Endothelial cell of umbilical vein (primary cell): ENCODE measurements around the gene HTR3A. TPM values are rescaled to one million over a fixed set of nuclear protein-coding genes. Genes with fewer than 3 reads are reported as not detected.

Source experiments
- BruUV-seq: library from RNA; stranded (reverse); fragments of 400-500 nt; replicated peaks from 2 replicates; lab custom pipeline; 2021; lab: Mats Ljungman, UMichigan
- CTCF ChIA-PET: fragments of 300-600, 350-600 bp; sonication (Branson Sonifier 250); formaldehyde crosslinking; loops from one replicate; lab custom pipeline; 2021; ENCODE audit warnings: antibody characterized with exemption, inconsistent platforms; lab: Charles Lee
- POLR2A ChIA-PET: fragments of 300-600, 350-600 bp; sonication (Branson Sonifier 250); formaldehyde crosslinking; loops from one replicate; lab custom pipeline; 2021; ENCODE audit warnings: antibody characterized with exemption, inconsistent platforms; lab: Charles Lee
- DNase-seq: peaks from one replicate; pipeline ENCODE4 v3.0.0-alpha.2; 2011; ENCODE audit warnings: low read depth, low spot score
- FAIRE-seq: peaks from 2 replicates; lab custom pipeline; 2011; peaks lifted over from hg19 to GRCh38; lab: Jason Lieb, UNC
- H2AFZ ChIP-seq: 2 replicates; pipeline ENCODE4 v1.6.0; 2012; ENCODE audit warnings: low read depth, low read length, control low read depth, inconsistent platforms
- H3K27ac ChIP-seq: 2 replicates; pipeline ENCODE4 v1.5.1; 2011; ENCODE audit warnings: low read depth, mild to moderate bottlenecking, control low read depth, low read length, moderate library complexity; ENCODE audit not compliant: insufficient read depth
- H3K27me3 ChIP-seq, 2 experiments: 2 replicates each; pipeline versions ENCODE4 v1.6.0 to v1.6.1; 2011; ENCODE audit warnings: low read length in 2 of 2, mixed read lengths in 1 of 2; ENCODE audit not compliant: control insufficient read depth in 2 of 2, insufficient read depth in 2 of 2
- H3K36me3 ChIP-seq, 2 experiments: 2 replicates in 1 of 2; 3 replicates in 1 of 2; pipeline ENCODE4 v1.5.1; 2011; ENCODE audit warnings: low read length in 2 of 2, mild to moderate bottlenecking in 1 of 2, moderate library complexity in 1 of 2; ENCODE audit not compliant: control insufficient read depth in 2 of 2, insufficient read depth in 2 of 2; ENCODE audit errors: extremely low read depth in 1 of 2
- H3K4me1 ChIP-seq: 3 replicates; pipeline ENCODE4 v1.5.1; 2011; ENCODE audit warnings: mild to moderate bottlenecking, low read length; ENCODE audit not compliant: control insufficient read depth, insufficient read depth; ENCODE audit errors: extremely low read depth
- H3K4me2 ChIP-seq: 2 replicates; pipeline ENCODE4 v1.6.1; 2011; ENCODE audit warnings: low read length, control low read depth, mixed read lengths; ENCODE audit not compliant: insufficient read depth
- H3K4me3 ChIP-seq, 3 experiments: fragments of 200-600 bp in 1 of 3; sonication (generic), shearing (Covaris generic) in 1 of 3; replicated peaks in 1 of 3; 2 replicates each; pipeline ENCODE4 v1.5.1; 2011 to 2016; ENCODE audit warnings: control low read depth in 3 of 3, low read length in 3 of 3, mild to moderate bottlenecking in 2 of 3, inconsistent platforms in 1 of 3, low read depth in 1 of 3, moderate library complexity in 1 of 3; ENCODE audit not compliant: insufficient read depth in 1 of 3
- H3K79me2 ChIP-seq: 2 replicates; pipeline ENCODE4 v1.6.0; 2012; ENCODE audit warnings: low read length, inconsistent platforms; ENCODE audit not compliant: control insufficient read depth, insufficient read depth
- H3K9ac ChIP-seq: replicated peaks from 2 replicates; pipeline ENCODE3; 2011; ENCODE audit warnings: low read length, control low read depth; ENCODE audit not compliant: insufficient read depth; ENCODE audit errors: extremely low read depth
- H3K9me1 ChIP-seq: replicated peaks from 3 replicates; pipeline ENCODE4 v1.6.0; 2011; ENCODE audit warnings: mild to moderate bottlenecking, low read length; ENCODE audit not compliant: control insufficient read depth, insufficient read depth; ENCODE audit errors: extremely low read depth
- H3K9me3 ChIP-seq: replicated peaks from 2 replicates; pipeline ENCODE4 v1.5.1; 2012; ENCODE audit warnings: low read length, inconsistent platforms; ENCODE audit not compliant: control insufficient read depth, insufficient read depth
- H4K20me1 ChIP-seq: replicated peaks from 2 replicates; pipeline ENCODE3; 2011; ENCODE audit warnings: mild to moderate bottlenecking, low read length; ENCODE audit not compliant: control insufficient read depth, insufficient read depth; ENCODE audit errors: extremely low read depth
- CTCF ChIP-seq, 2 donors: IDR thresholded peaks; 1 replicate in 1 of 2; 2 replicates in 1 of 2; pipeline ENCODE4 v1.5.1; 2011; ENCODE audit warnings: low read length in 2 of 2, mild to moderate bottlenecking in 2 of 2, moderate library complexity in 2 of 2, control low read depth in 1 of 2, inconsistent platforms in 1 of 2, low read depth in 1 of 2; ENCODE audit not compliant: insufficient read depth in 1 of 2; ENCODE audit errors: extremely low read depth in 1 of 2
- EZH2 ChIP-seq: IDR thresholded peaks from 2 replicates; pipeline ENCODE4 v1.6.1; 2012; ENCODE audit warnings: borderline replicate concordance, low read depth, mild to moderate bottlenecking, moderate library complexity, low read length, inconsistent platforms; ENCODE audit not compliant: severe bottlenecking
- FOS ChIP-seq: IDR thresholded peaks from 2 replicates; pipeline ENCODE4 v1.6.1; 2011; ENCODE audit warnings: mild to moderate bottlenecking, low read length, moderate library complexity, borderline replicate concordance; ENCODE audit not compliant: insufficient read depth
- GATA2 ChIP-seq: IDR thresholded peaks from 2 replicates; pipeline ENCODE4 v1.7.0; 2011; ENCODE audit warnings: low read depth, mild to moderate bottlenecking, moderate library complexity, mixed read lengths, low read length; ENCODE audit not compliant: insufficient read length, insufficient read depth
- JUN ChIP-seq: IDR thresholded peaks from 2 replicates; pipeline ENCODE4 v1.6.1; 2011; ENCODE audit warnings: borderline replicate concordance, low read depth; ENCODE audit not compliant: insufficient read length, insufficient read depth
- MAX ChIP-seq: IDR thresholded peaks from 2 replicates; pipeline ENCODE4 v1.6.1; 2011; ENCODE audit not compliant: insufficient read depth, insufficient read length
- MYC ChIP-seq: IDR thresholded peaks from one replicate; pipeline ENCODE4 v1.6.1; 2011; ENCODE audit warnings: mild to moderate bottlenecking, low read depth, low read length
- POLR2A ChIP-seq: IDR thresholded peaks from 2 replicates; pipeline ENCODE4 v1.6.1; 2012; ENCODE audit warnings: low read depth, mild to moderate bottlenecking, control low read depth, low read length
- POLR2AphosphoS5 ChIP-seq: IDR thresholded peaks from 2 replicates; pipeline ENCODE4 v1.6.1; 2012; ENCODE audit warnings: low read depth, mild to moderate bottlenecking, control low read depth, low read length, moderate library complexity; ENCODE audit not compliant: insufficient read depth
- dilution Hi-C: fragments of 300-500 bp; cut with MboI; formaldehyde crosslinking; loops from one replicate; pipeline ENCODE4 v1.15.0; 2019; ENCODE audit warnings: low sequenced_read_pairs; ENCODE audit not compliant: extremely low pct_ligation_motif_present
- intact Hi-C: fragments of 100-400 bp; cut with micrococcal nuclease; formaldehyde crosslinking; loops from one replicate; pipeline ENCODE4 v1.10.0; 2022
- polyA plus RNA-seq, 4 experiments: library from polyadenylated mRNA; depleted of rRNA in 3 of 4; stranded (reverse) in 3 of 4; unstranded in 1 of 4; fragments of >200 nt; gene quantifications; 2 replicates each; pipeline versions ENCODE4 v1.2.1 to v1.2.3, GENCODE V29; 2011 to 2012; ENCODE audit warnings: missing spikeins in 1 of 4
- total RNA-seq: library from RNA; stranded (reverse); gene quantifications from 2 replicates; pipeline ENCODE4 v1.2.3, GENCODE V29; 2021

HTR3A gene
- total and polyA plus RNA-seq, 2 donors (not counting 3 experiments of a cell fraction or from before 2014, with no cell fraction given), result not detected

GRCh38 chr11:114025329-114025907 lies 50.5 kb downstream of the HTR3A start:
- H3K27ac ChIP-seq, result no peak overlapping the region
- CTCF ChIA-PET, result interaction anchor here (0.7 to 9.2 kb wide), 5 partner anchors 9 to 235 kb away, joined by 3 to 244 read pairs (median 6); no protein-coding TSS in a partner anchor
- no peak overlapping the region for H3K9ac ChIP-seq
- H3K79me2 ChIP-seq, result no peaks in the 10 kb centered on the region
- H2AFZ ChIP-seq, result no peak overlapping the region
- BruUV-seq, result no TSS peak
- no peaks in the 10 kb centered on the region for H3K4me1 ChIP-seq
- no peaks in the 10 kb centered on the region for H3K36me3 ChIP-seq
- dilution Hi-C loops, result loop anchor here (25.0 kb wide), 1 partner anchor 237 kb away; no protein-coding TSS in a partner anchor
- no peak for DNase-seq
- intact Hi-C loops, result no loop called here
- H3K4me2 ChIP-seq, result no peak overlapping the region
- TF ChIP-seq JUN, result no peak
- no peak for TF ChIP-seq EZH2
- TF ChIP-seq FOS, result no peak
- TF ChIP-seq GATA2, result no peak
- TF ChIP-seq CTCF (IDR thresholded peaks at IDR 0.05; ENCODE audit: extremely low read depth in 1 of 2, insufficient read depth in 1 of 2, low read depth in 1 of 2, low read length in 2 of 2), result no peak
- no peak for TF ChIP-seq POLR2AphosphoS5
- TF ChIP-seq MYC, result no peak
- TF ChIP-seq MAX, result no peak
- no peak for TF ChIP-seq POLR2A
- no peaks in the 10 kb centered on the region for H3K9me1 ChIP-seq
- no peaks in the 10 kb centered on the region for H4K20me1 ChIP-seq
- peaks cover 17 to 22% of the 10 kb centered on the region in 2 experiments for H3K27me3 ChIP-seq
- POLR2A ChIA-PET, result no interaction called here
- no peak overlapping the region for H3K4me3 ChIP-seq
- no peaks in the 10 kb centered on the region for H3K9me3 ChIP-seq
- FAIRE-seq, result no peak
